GM12878 (cell line): ENCODE results near the gene DAZAP2. TPM values are rescaled to one million over a fixed set of nuclear protein-coding genes. Genes with fewer than 3 reads are reported as not detected.

Experiments used
- ATAC-seq: fragments of 200-7000 bp; cut with Tn5 transposase; 3 replicates; pipeline ENCODE4 v1.9.1; 2020; ENCODE audit warnings: mild to moderate bottlenecking, moderate library complexity
- BruUV-seq: library from RNA; stranded (reverse); fragments of 400-500 nt; replicated peaks from 2 replicates; lab custom pipeline; 2021; lab: Mats Ljungman, UMichigan
- CTCF ChIA-PET: fragments of 300-600 bp; sonication (Branson Sonifier 250); formaldehyde crosslinking; extraction: SDS; loops from one replicate; lab custom pipeline; 2021; ENCODE audit warnings: inconsistent platforms; lab: Yijun Ruan, JAX
- POLR2A ChIA-PET: fragments of 350-600 bp; formaldehyde crosslinking; extraction: SDS; loops from one replicate; lab custom pipeline; 2021; ENCODE audit warnings: inconsistent platforms; lab: Charles Lee
- RAD21 ChIA-PET: fragments of 300-600 bp; sonication (Branson Sonifier 250); formaldehyde crosslinking; loops from one replicate; lab custom pipeline; 2023; ENCODE audit warnings: antibody characterized with exemption; ENCODE audit not compliant: unreplicated experiment; lab: Charles Lee
- SMC1A ChIA-PET: fragments of 300-600 bp; sonication (Branson Sonifier 250); formaldehyde crosslinking; loops from one replicate; lab custom pipeline; 2023; ENCODE audit not compliant: unreplicated experiment, uncharacterized antibody; lab: Charles Lee
- DNase-seq: peaks from one replicate; pipeline ENCODE4 v3.0.0-alpha.2; 2011; ENCODE audit warnings: low read depth, low spot score
- FAIRE-seq: peaks from 3 replicates; lab custom pipeline; 2011; peaks lifted over from hg19 to GRCh38; lab: Jason Lieb, UNC
- H2AFZ ChIP-seq: 2 replicates; pipeline ENCODE4 v1.6.0; 2011; ENCODE audit warnings: low read depth, low read length, control low read depth; ENCODE audit not compliant: control insufficient read depth
- H3K27ac ChIP-seq: 2 replicates; pipeline ENCODE4 v1.5.1; 2011; ENCODE audit warnings: control low read depth; ENCODE audit not compliant: control insufficient read depth, insufficient read depth
- H3K27me3 ChIP-seq, 2 experiments: replicated peaks in 1 of 2; 2 replicates each; pipeline versions ENCODE4 v1.6.0 to v1.6.1; 2011; ENCODE audit warnings: low read length in 1 of 2; ENCODE audit not compliant: control insufficient read depth in 2 of 2, insufficient read depth in 2 of 2
- H3K36me3 ChIP-seq, 2 experiments: 2 replicates each; pipeline ENCODE4 v1.5.1; 2011; ENCODE audit warnings: low read length in 1 of 2; ENCODE audit not compliant: control insufficient read depth in 2 of 2, insufficient read depth in 2 of 2
- H3K4me1 ChIP-seq: 2 replicates; pipeline ENCODE4 v1.6.1; 2011; ENCODE audit warnings: mild to moderate bottlenecking, low read length, moderate library complexity, mixed read lengths; ENCODE audit not compliant: control insufficient read depth, insufficient read depth
- H3K4me2 ChIP-seq: 2 replicates; pipeline ENCODE4 v1.6.0; 2011; ENCODE audit warnings: control low read depth; ENCODE audit not compliant: control insufficient read depth, insufficient read depth
- H3K4me3 ChIP-seq: fragments of 200-600 bp; sonication (generic); 2 replicates; pipeline ENCODE4 v1.5.1; 2016
- H3K79me2 ChIP-seq: 2 replicates; pipeline ENCODE4 v1.6.0; 2011; ENCODE audit warnings: low read length; ENCODE audit not compliant: control insufficient read depth, insufficient read depth
- H3K9ac ChIP-seq: 2 replicates; pipeline ENCODE4 v1.8.0; 2011; ENCODE audit warnings: low read length, control low read depth, mixed read lengths; ENCODE audit not compliant: control insufficient read depth, insufficient read depth
- H3K9me3 ChIP-seq: replicated peaks from 3 replicates; pipeline ENCODE4 v1.5.1; 2011; ENCODE audit warnings: mild to moderate bottlenecking, low read length; ENCODE audit not compliant: control insufficient read depth, insufficient read depth
- H4K20me1 ChIP-seq: 2 replicates; pipeline ENCODE4 v1.6.0; 2011; ENCODE audit not compliant: control insufficient read depth, insufficient read depth
- ATF7 ChIP-seq: fragments of 450-650 bp; IDR thresholded peaks from 2 replicates; pipeline ENCODE4 v1.6.1; 2016; ENCODE audit warnings: low read depth, mild to moderate bottlenecking
- BACH1 ChIP-seq: fragments of 450-650 bp; IDR thresholded peaks from 2 replicates; pipeline ENCODE4 v1.6.1; 2017; ENCODE audit warnings: mild to moderate bottlenecking, borderline replicate concordance
- CHD2 ChIP-seq: IDR thresholded peaks from 2 replicates; pipeline ENCODE4 v1.6.1; 2011; ENCODE audit warnings: low read depth, low read length, improper control_type of control experiment, borderline replicate concordance
- CTCF ChIP-seq, 3 experiments: IDR thresholded peaks in 2 of 3; conservative IDR thresholded peaks in 1 of 3; 2 replicates each; pipeline ENCODE4 v1.5.1; 2011; ENCODE audit warnings: low read depth in 3 of 3, low read length in 3 of 3, mild to moderate bottlenecking in 3 of 3, control low read depth in 2 of 3, moderate library complexity in 2 of 3, inconsistent platforms in 1 of 3, mixed read lengths in 1 of 3; ENCODE audit not compliant: control insufficient read depth in 2 of 3, insufficient read depth in 1 of 3; ENCODE audit errors: extremely low read depth in 1 of 3
- MXI1 ChIP-seq: fragments of 150-350 bp; IDR thresholded peaks from 2 replicates; pipeline ENCODE4 v1.6.1; 2011; ENCODE audit warnings: low read depth, mild to moderate bottlenecking, inconsistent platforms, low read length, improper control_type of control experiment
- NFIC ChIP-seq: IDR thresholded peaks from 2 replicates; pipeline ENCODE4 v1.6.1; 2012; ENCODE audit warnings: low read depth, mild to moderate bottlenecking, inconsistent platforms, low read length, moderate library complexity
- RCOR1 ChIP-seq: conservative IDR thresholded peaks from 2 replicates; pipeline ENCODE4 v1.6.1; 2012; ENCODE audit warnings: low read depth, low read length, improper control_type of control experiment
- SREBF1 ChIP-seq: IDR thresholded peaks from 2 replicates; pipeline ENCODE4 v1.6.1; 2012; ENCODE audit warnings: mild to moderate bottlenecking, low read length
- STAT3 ChIP-seq: IDR thresholded peaks from 2 replicates; pipeline ENCODE4 v1.6.1; 2011; ENCODE audit warnings: low read depth, low read length, improper control_type of control experiment
- WGBS: methylation state at CpG from one replicate; pipeline ENCODE4 v1.1.6; 2016; ENCODE audit warnings: low lambda C conversion rate; ENCODE audit not compliant: insufficient replicate concordance, insufficient coverage; ENCODE audit errors: missing lambda C conversion rate; 5-methylcytosine and 5-hydroxymethylcytosine counted together
- in situ Hi-C: fragments of 300-500 bp; cut with MboI; formaldehyde crosslinking; loops from 9 replicates; pipeline ENCODE4 v1.14.3; 2018; ENCODE audit warnings: mixed read lengths
- intact Hi-C: fragments of 100-400 bp; cut with micrococcal nuclease; formaldehyde crosslinking; loops from one replicate; pipeline ENCODE4 v1.14.2; 2022; ENCODE audit not compliant: unreplicated experiment
- polyA plus RNA-seq, 11 experiments: library from polyadenylated mRNA; depleted of rRNA in 4 of 11; unstranded in 6 of 11; stranded (reverse) in 5 of 11; fragments of >200 nt; fragmentation: Nextera tagmentation in 4 of 11; fragmentation: Illumina TruSeq in 1 of 11; extraction: Ambion mirVana in 4 of 11; extraction: Trizol in 1 of 11; gene quantifications; 1 replicate in 1 of 11; 2 replicates in 10 of 11; pipeline versions ENCODE4 v1.2.1 to v1.2.3, GENCODE V29; 2011 to 2016; ENCODE audit warnings: inconsistent platforms in 2 of 11, missing spikeins in 2 of 11, low read depth in 1 of 11
- total RNA-seq, 4 experiments: library from RNA; depleted of rRNA in 3 of 4; stranded (reverse); fragments of >200 nt in 3 of 4; fragmentation: Illumina TruSeq in 1 of 4; extraction: Trizol in 1 of 4; gene quantifications; 2 replicates each; pipeline versions ENCODE4 v1.2.1 to v1.2.3, GENCODE V29; 2013 to 2021
- TF ChIP-seq, protein P1 (sequence below): IDR thresholded peaks from 2 replicates; pipeline ENCODE4 v1.6.1; 2012; ENCODE audit warnings: low read length, inconsistent platforms

The DAZAP2 gene
- total and polyA plus RNA-seq, 10 of the 15 experiments (the other 5 are each of a cell fraction or from before 2014, with no cell fraction given), result 71.0 to 267 (median 158) TPM

- no peaks in the 10 kb centered on the region for H4K20me1 ChIP-seq
- RAD21 ChIA-PET, result no interaction called here
- no peak for DNase-seq
- BruUV-seq, result no TSS peak
- H3K4me2 ChIP-seq, result no peak overlapping the region
- H3K27me3 ChIP-seq, result no peaks in the 10 kb centered on the region
- H3K79me2 ChIP-seq, result no peaks in the 10 kb centered on the region
- H3K27ac ChIP-seq, result no peak overlapping the region
- SMC1A ChIA-PET, result interaction anchor here (1.4 kb wide), 1 partner anchor 14 kb away, joined by 5 read pairs; no protein-coding TSS in a partner anchor
- no peaks in the 10 kb centered on the region for H3K4me1 ChIP-seq
- CTCF ChIA-PET, result no interaction called here
- H3K36me3 ChIP-seq, result no peaks in the 10 kb centered on the region
- POLR2A ChIA-PET, result no interaction called here
- FAIRE-seq, result no peak
- H2AFZ ChIP-seq, result no peak overlapping the region
- intact Hi-C loops, result no loop called here
- H3K4me3 ChIP-seq, result no peak overlapping the region
- TF ChIP-seq RCOR1, result no peak
- TF ChIP-seq STAT3, result no peak
- in situ Hi-C loops, result no loop called here
- ATAC-seq, result no peak
- H3K9ac ChIP-seq, result no peak overlapping the region
- no peaks in the 10 kb centered on the region for H3K9me3 ChIP-seq
Measured at GRCh38 chr12:51232642-51233041, 6.0 kb upstream of the DAZAP2 start.

- H2AFZ ChIP-seq, result no peak overlapping the region
- WGBS, result 86% methylated on average over 5 of the region's 5 CpGs
- H3K9ac ChIP-seq, result no peak overlapping the region
- H3K36me3 ChIP-seq, result no peaks in the 10 kb centered on the region
- in situ Hi-C loops, result no loop called here
- ChIA-PET CTCF (no interaction called here), RAD21 (no interaction called here), SMC1A (no interaction called here), POLR2A (no interaction called here)
- no peak overlapping the region for H3K4me3 ChIP-seq
- H4K20me1 ChIP-seq, result no peaks in the 10 kb centered on the region
- FAIRE-seq, result no peak
- ATAC-seq, result no peak
- no peak overlapping the region for H3K27ac ChIP-seq
- H3K9me3 ChIP-seq, result no peaks in the 10 kb centered on the region
- H3K79me2 ChIP-seq, result peaks cover 8% of the 10 kb centered on the region
- H3K27me3 ChIP-seq, result no peaks in the 10 kb centered on the region
- H3K4me2 ChIP-seq, result no peak overlapping the region
- no peaks in the 10 kb centered on the region for H3K4me1 ChIP-seq
- DNase-seq, result no peak
- no TSS peak for BruUV-seq
- intact Hi-C loops, result no loop called here
- no peak for TF ChIP-seq SREBF1
- no peak for TF ChIP-seq MXI1
- no peak for TF ChIP-seq NFIC
- no peak for TF ChIP-seq CHD2
- TF ChIP-seq, protein P1, sequence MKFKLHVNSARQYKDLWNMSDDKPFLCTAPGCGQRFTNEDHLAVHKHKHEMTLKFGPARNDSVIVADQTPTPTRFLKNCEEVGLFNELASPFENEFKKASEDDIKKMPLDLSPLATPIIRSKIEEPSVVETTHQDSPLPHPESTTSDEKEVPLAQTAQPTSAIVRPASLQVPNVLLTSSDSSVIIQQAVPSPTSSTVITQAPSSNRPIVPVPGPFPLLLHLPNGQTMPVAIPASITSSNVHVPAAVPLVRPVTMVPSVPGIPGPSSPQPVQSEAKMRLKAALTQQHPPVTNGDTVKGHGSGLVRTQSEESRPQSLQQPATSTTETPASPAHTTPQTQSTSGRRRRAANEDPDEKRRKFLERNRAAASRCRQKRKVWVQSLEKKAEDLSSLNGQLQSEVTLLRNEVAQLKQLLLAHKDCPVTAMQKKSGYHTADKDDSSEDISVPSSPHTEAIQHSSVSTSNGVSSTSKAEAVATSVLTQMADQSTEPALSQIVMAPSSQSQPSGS, result no peak
- TF ChIP-seq BACH1, result no peak
- TF ChIP-seq ATF7, result no peak
- TF ChIP-seq CTCF (IDR thresholded peaks at IDR 0.05 in 2 of 3, conservative IDR thresholded peaks at IDR 0.05 in 1 of 3; ENCODE audit: control insufficient read depth in 2 of 3, extremely low read depth in 1 of 3, insufficient read depth in 1 of 3, low read depth in 3 of 3, low read length in 3 of 3), result no peak
Measured at GRCh38 chr12:51234530-51234929, 4.1 kb upstream of the DAZAP2 start.
